Body of pancreas (tissue), 4 donors: ENCODE data around the gene WDR27. TPM values are rescaled to one million over a fixed set of nuclear protein-coding genes. Genes with fewer than 3 reads are reported as not detected.
"Not testable (repeated sequence)": the region's sequence is repeated elsewhere in the genome, so short reads cannot be mapped to it uniquely, and the experiment has no call there.

Source experiments
- ATAC-seq: fragments of 150-250 bp; one replicate; pipeline ENCODE4 v1.9.1; 2016
- DNase-seq, 4 donors: peaks; one replicate each; pipeline ENCODE4 v3.0.0-alpha.2; 2019
- H3K27ac ChIP-seq, 4 donors: fragments of 200-600 bp; sonication (generic); 1 replicate in 3 of 4; 2 replicates in 1 of 4; pipeline versions ENCODE4 v1.5.1 to v1.6.1; 2016 to 2019; ENCODE audit warnings: mild to moderate bottlenecking in 1 of 4, mixed read lengths in 1 of 4, moderate library complexity in 1 of 4
- H3K27me3 ChIP-seq, 2 donors: fragments of 200-600 bp; sonication (generic); one replicate each; pipeline ENCODE4 v1.6.0; 2016; ENCODE audit warnings: mild to moderate bottlenecking in 1 of 2
- H3K36me3 ChIP-seq, 2 donors: fragments of 200-600 bp; sonication (generic); replicated peaks in 1 of 2; 2 replicates each; pipeline ENCODE4 v1.5.1; 2016; ENCODE audit warnings: low read depth in 2 of 2; ENCODE audit not compliant: insufficient read depth in 1 of 2
- H3K4me1 ChIP-seq: fragments of 200-600 bp; sonication (generic); one replicate; pipeline ENCODE4 v1.6.0; 2016
- H3K4me3 ChIP-seq, 2 donors: fragments of 200-600 bp; sonication (generic); 1 replicate in 1 of 2; 2 replicates in 1 of 2; pipeline ENCODE4 v1.5.1; 2016 to 2019
- H3K9me3 ChIP-seq, 3 donors: fragments of 200-600 bp; sonication (generic); 1 replicate in 2 of 3; 2 replicates in 1 of 3; pipeline ENCODE4 v1.5.1; 2016
- CTCF ChIP-seq, 7 experiments: fragments of 450-650 bp in 4 of 7; fragments of 200-600 bp in 3 of 7; sonication (generic) in 3 of 7; IDR thresholded peaks; one replicate each; pipeline ENCODE4 v1.5.1; 2016 to 2019; ENCODE audit warnings: antibody characterized with exemption in 7 of 7
- POLR2A ChIP-seq, 3 donors: fragments of 450-650 bp; IDR thresholded peaks; one replicate each; pipeline ENCODE4 v1.6.1; 2016; ENCODE audit warnings: antibody characterized with exemption in 3 of 3, mild to moderate bottlenecking in 2 of 3
- WGBS, 2 donors: methylation state at CpG; one replicate each; pipeline ENCODE4 v1.1.5; 2017; 5-methylcytosine and 5-hydroxymethylcytosine counted together
- intact Hi-C: fragments of 100-400 bp; cut with DNase I; formaldehyde crosslinking; loops from one replicate; pipeline ENCODE4 v1.15.1; 2023
- total RNA-seq, 2 donors: library from RNA; depleted of rRNA; stranded (reverse); fragments of >200 nt; gene quantifications; one replicate each; pipeline ENCODE4 v1.1.0, GENCODE V29; 2016

Gene WDR27
- total RNA-seq, 2 donors from 2014 or later: 38.2 to 38.7 TPM

GRCh38 chr6:169472786-169473416, 228.9 kb downstream of the WDR27 start:
- intact Hi-C loops: no loop called here
- H3K27ac ChIP-seq: no peak overlapping the region

GRCh38 chr6:169470790-169471189, 231.0 kb downstream of the WDR27 start:
- ATAC-seq (no peak), DNase-seq (no peak)
- no peaks in the 10 kb centered on the region for H3K36me3 ChIP-seq
- intact Hi-C loops: no loop called here
- no peak overlapping the region for H3K27ac ChIP-seq
- TF ChIP-seq POLR2A (IDR thresholded peaks at IDR 0.05): no peak
- TF ChIP-seq CTCF (IDR thresholded peaks at IDR 0.05): no peak
- 95 to 100% methylated on average over 2 of the region's 2 CpGs for WGBS, 2 donors
- H3K4me3 ChIP-seq: no peak overlapping the region
- no peaks in the 10 kb centered on the region for H3K27me3 ChIP-seq
- no peaks in the 10 kb centered on the region for H3K4me1 ChIP-seq
- H3K9me3 ChIP-seq: peaks cover 0 to 8% (median 0%) of the 10 kb centered on the region in 3 donors

More at GRCh38 chr6:169472786-169473416, 228.9 kb downstream of the WDR27 start:
- WGBS, 2 donors: 80 to 85% methylated on average over 3 of the region's 3 CpGs
- no peak for ATAC-seq
- no peaks in the 10 kb centered on the region for H3K9me3 ChIP-seq
- no peaks in the 10 kb centered on the region for H3K36me3 ChIP-seq
- H3K4me1 ChIP-seq: no peaks in the 10 kb centered on the region
- TF ChIP-seq POLR2A (IDR thresholded peaks at IDR 0.05) (no peak), CTCF (IDR thresholded peaks at IDR 0.05) (no peak)
- H3K27me3 ChIP-seq: no peaks in the 10 kb centered on the region
- no peak for DNase-seq
- H3K4me3 ChIP-seq: no peak overlapping the region

GRCh38 chr6:169469028-169469427, 232.8 kb downstream of the WDR27 start:
- ATAC-seq (no peak), DNase-seq (no peak)
- H3K27ac ChIP-seq: no peak overlapping the region
- H3K4me3 ChIP-seq: no peak overlapping the region
- 55 to 59% methylated on average over 1 of the region's 1 CpG for WGBS, 2 donors
- intact Hi-C loops: no loop called here
- H3K36me3 ChIP-seq: no peaks in the 10 kb centered on the region
- H3K27me3 ChIP-seq: no peaks in the 10 kb centered on the region
- no peak for TF ChIP-seq CTCF (IDR thresholded peaks at IDR 0.05)
- TF ChIP-seq POLR2A (IDR thresholded peaks at IDR 0.05): no peak
- H3K4me1 ChIP-seq: no peaks in the 10 kb centered on the region
- peaks cover 0 to 8% (median 0%) of the 10 kb centered on the region in 3 donors for H3K9me3 ChIP-seq

- H3K4me1 ChIP-seq, H3K27ac ChIP-seq, H3K9me3 ChIP-seq, H3K4me3 ChIP-seq, DNase-seq, ATAC-seq, H3K27me3 ChIP-seq, H3K36me3 ChIP-seq, intact Hi-C loops: not testable (repeated sequence)
- WGBS, 2 donors: 74 to 75% methylated on average over 4 of the region's 4 CpGs
Measured at GRCh38 chr6:169467755-169468154, 234.1 kb downstream of the WDR27 start.

- H3K36me3 ChIP-seq, intact Hi-C loops, DNase-seq, ATAC-seq, H3K4me1 ChIP-seq, H3K4me3 ChIP-seq, H3K27me3 ChIP-seq, H3K9me3 ChIP-seq, H3K27ac ChIP-seq: not testable (repeated sequence)
- WGBS, 2 donors: 70 to 84% methylated on average over 2 of the region's 2 CpGs
Measured at GRCh38 chr6:169466256-169466655, 235.6 kb downstream of the WDR27 start.

GRCh38 chr6:169457762-169458161, 244.1 kb downstream of the WDR27 start:
- H3K4me1 ChIP-seq: no peaks in the 10 kb centered on the region
- H3K36me3 ChIP-seq: no peaks in the 10 kb centered on the region
- no peaks in the 10 kb centered on the region for H3K9me3 ChIP-seq
- WGBS, 2 donors: 89 to 98% methylated on average over 5 of the region's 5 CpGs
- TF ChIP-seq CTCF (IDR thresholded peaks at IDR 0.05) (no peak), POLR2A (IDR thresholded peaks at IDR 0.05) (no peak)
- DNase-seq: no peak
- no peak overlapping the region for H3K4me3 ChIP-seq
- H3K27ac ChIP-seq: no peak overlapping the region
- ATAC-seq: no peak
- no peaks in the 10 kb centered on the region for H3K27me3 ChIP-seq
- intact Hi-C loops: no loop called here
